HS-27A (cell line): ENCODE measurements around the gene PGP.

Experiments
- DNase-seq: peaks from one replicate; pipeline ENCODE4 v3.0.0-alpha.2; 2012; ENCODE audit warnings: low read depth, missing footprints

The PGP gene

GRCh38 chr16:2199095-2199494 lies 15.5 kb downstream of the PGP start:
- no peak for DNase-seq

GRCh38 chr16:2198283-2198682 lies 16.4 kb downstream of the PGP start:
- DNase-seq: no peak

GRCh38 chr16:2197765-2198164 lies 16.9 kb downstream of the PGP start:
- DNase-seq: no peak

- no peak for DNase-seq
Observed at GRCh38 chr16:2196981-2197511, 17.6 kb downstream of the PGP start.

- no peak for DNase-seq
Observed at GRCh38 chr16:2196162-2196980, 18.3 kb downstream of the PGP start, which contains the start of gene CASKIN1. Gene CASKIN1, minus strand, starts transcription at chr16:2196605. Its CDS starts 173 bp downstream, at chr16:2196432.

- DNase-seq: no peak
Observed at GRCh38 chr16:2195322-2196161, 19.1 kb downstream of the PGP start.

GRCh38 chr16:2194852-2195321 lies 19.8 kb downstream of the PGP start:
- no peak for DNase-seq

- no peak for DNase-seq
Observed at GRCh38 chr16:2194166-2194834, 20.3 kb downstream of the PGP start.

- DNase-seq: no peak
Observed at GRCh38 chr16:2191446-2191706, 23.3 kb downstream of the PGP start.

GRCh38 chr16:2190659-2191445 lies 23.8 kb downstream of the PGP start:
- no peak for DNase-seq

GRCh38 chr16:2190002-2190658 lies 24.5 kb downstream of the PGP start:
- no peak for DNase-seq

GRCh38 chr16:2189252-2189893 lies 25.3 kb downstream of the PGP start:
- no peak for DNase-seq

- DNase-seq: no peak
Observed at GRCh38 chr16:2188395-2188794, 26.2 kb downstream of the PGP start.

- DNase-seq: no peak
Observed at GRCh38 chr16:2187212-2187611, 27.4 kb downstream of the PGP start.

- DNase-seq: no peak
Observed at GRCh38 chr16:2186505-2186904, 28.1 kb downstream of the PGP start.

GRCh38 chr16:2186064-2186463 lies 28.6 kb downstream of the PGP start:
- no peak for DNase-seq

GRCh38 chr16:2184962-2185361 lies 29.7 kb downstream of the PGP start:
- DNase-seq: no peak

- DNase-seq: no peak
Observed at GRCh38 chr16:2184346-2184745, 30.3 kb downstream of the PGP start.

- no peak for DNase-seq
Observed at GRCh38 chr16:2183671-2184070, 31.0 kb downstream of the PGP start.

- no peak for DNase-seq
Observed at GRCh38 chr16:2181952-2182351, 32.7 kb downstream of the PGP start.
